Vagina (tissue), 2 donors: Measurements from ENCODE around the gene N4BP2L2. TPM values are rescaled to one million over a fixed set of nuclear protein-coding genes. Genes with fewer than 3 reads are reported as not detected.

ENCODE experiments used
- DNase-seq, 2 donors: peaks; one replicate each; pipeline ENCODE4 v3.0.0-alpha.2; 2017; ENCODE audit errors: extremely low spot score in 2 of 2
- H3K27ac ChIP-seq: fragments of 200-600 bp; sonication (generic); one replicate; pipeline ENCODE4 v1.5.1; 2019
- H3K27me3 ChIP-seq: fragments of 200-600 bp; sonication (generic); one replicate; pipeline ENCODE4 v1.5.1; 2019
- H3K36me3 ChIP-seq, 2 donors: fragments of 200-600 bp; sonication (generic); one replicate each; pipeline ENCODE4 v1.5.1; 2017 to 2019
- H3K4me1 ChIP-seq: fragments of 200-600 bp; sonication (generic); one replicate; pipeline ENCODE4 v1.5.1; 2019
- H3K4me3 ChIP-seq, 2 donors: fragments of 200-600 bp; sonication (generic); 1 replicate in 1 of 2; 2 replicates in 1 of 2; pipeline ENCODE4 v1.5.1; 2016 to 2019
- H3K9me3 ChIP-seq: fragments of 200-600 bp; sonication (generic); one replicate; pipeline ENCODE4 v1.5.1; 2019
- CTCF ChIP-seq, 3 experiments: fragments of 450-650 bp in 2 of 3; fragments of 200-600 bp in 1 of 3; sonication (generic) in 1 of 3; IDR thresholded peaks; one replicate each; pipeline ENCODE4 v1.5.1; 2017 to 2019; ENCODE audit warnings: antibody characterized with exemption in 3 of 3, mild to moderate bottlenecking in 2 of 3, moderate library complexity in 2 of 3
- POLR2A ChIP-seq, 2 donors: fragments of 450-650 bp; IDR thresholded peaks; one replicate each; pipeline ENCODE4 v1.6.1; 2017; ENCODE audit warnings: antibody characterized with exemption in 2 of 2, mild to moderate bottlenecking in 2 of 2, moderate library complexity in 2 of 2
- POLR2AphosphoS5 ChIP-seq, 2 donors: sonication (generic); formaldehyde crosslinking; IDR thresholded peaks; one replicate each; pipeline ENCODE4 v1.9.0; 2017; ENCODE audit warnings: antibody characterized with exemption in 2 of 2, mild to moderate bottlenecking in 2 of 2, low read depth in 1 of 2; ENCODE audit not compliant: insufficient read depth in 1 of 2
- intact Hi-C: fragments of 100-400 bp; cut with DNase I; formaldehyde crosslinking; loops from one replicate; pipeline ENCODE4 v1.15.1; 2023
- total RNA-seq: library from RNA; depleted of rRNA; stranded (reverse); fragments of >200 nt; gene quantifications from one replicate; pipeline ENCODE4 v1.2.3, GENCODE V29; 2016

The N4BP2L2 gene
- total RNA-seq, 1 donor from 2014 or later: 173 TPM

DNA sequence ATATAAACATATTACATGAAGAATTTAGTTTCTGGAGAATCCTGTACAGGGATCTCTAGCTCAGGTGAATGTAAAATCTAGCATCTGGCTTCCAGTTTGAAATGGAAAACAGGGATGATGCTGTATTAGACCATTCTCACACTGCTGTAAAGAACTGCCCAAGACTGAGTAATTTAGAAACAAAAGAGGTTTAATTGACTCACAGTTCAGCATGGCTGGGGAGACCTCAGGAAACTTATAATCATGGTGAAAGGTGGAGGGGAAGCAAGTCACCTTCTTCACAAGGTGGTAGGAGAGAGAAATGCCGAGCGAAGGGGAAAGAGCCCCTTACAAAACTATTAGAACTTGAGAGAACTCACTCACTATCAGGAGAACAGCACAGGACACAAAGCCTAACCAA is 17.0 kb upstream of the N4BP2L2 start:
- DNase-seq: no peak
- no peak for TF ChIP-seq CTCF (IDR thresholded peaks at IDR 0.05)
- no peak for TF ChIP-seq POLR2A (IDR thresholded peaks at IDR 0.05)
- TF ChIP-seq POLR2AphosphoS5 (IDR thresholded peaks at IDR 0.05; ENCODE audit: insufficient read depth in 1 of 2, low read depth in 1 of 2): no peak
- no peaks in the 10 kb centered on the region for H3K36me3 ChIP-seq

DNA sequence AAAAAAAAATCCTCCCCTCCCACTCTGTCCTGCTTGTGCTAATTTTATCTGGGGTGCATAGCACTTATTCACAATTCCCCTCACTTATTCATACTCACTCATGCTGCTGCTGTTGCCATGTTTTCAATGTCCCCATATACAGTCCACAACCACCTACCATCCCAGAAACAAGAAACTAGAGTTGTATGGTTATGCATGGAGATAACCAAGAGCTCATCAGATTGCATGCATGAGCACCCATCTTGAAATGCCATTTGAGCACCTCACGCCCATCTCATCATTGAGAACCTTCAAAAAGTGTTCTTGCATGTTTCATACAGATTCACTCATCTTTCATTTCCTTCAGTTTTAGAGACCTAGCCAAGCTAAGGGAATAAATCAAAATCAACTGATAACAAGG is 15.1 kb upstream of the N4BP2L2 start:
- H3K9me3 ChIP-seq: no peaks in the 10 kb centered on the region
- no peaks in the 10 kb centered on the region for H3K36me3 ChIP-seq
- no peak overlapping the region for H3K27ac ChIP-seq
- H3K4me3 ChIP-seq: no peak overlapping the region
- DNase-seq: no peak
- TF ChIP-seq POLR2A (IDR thresholded peaks at IDR 0.05) (no peak), CTCF (IDR thresholded peaks at IDR 0.05) (no peak), POLR2AphosphoS5 (IDR thresholded peaks at IDR 0.05; ENCODE audit: insufficient read depth in 1 of 2, low read depth in 1 of 2) (no peak)
- H3K27me3 ChIP-seq: no peaks in the 10 kb centered on the region
- H3K4me1 ChIP-seq: no peaks in the 10 kb centered on the region
- intact Hi-C loops: no loop called here

More for the DNA sequence above, 17.0 kb upstream of the N4BP2L2 start:
- no peak overlapping the region for H3K4me3 ChIP-seq
- H3K27ac ChIP-seq: no peak overlapping the region
- no peaks in the 10 kb centered on the region for H3K9me3 ChIP-seq
- H3K27me3 ChIP-seq: no peaks in the 10 kb centered on the region
- intact Hi-C loops: no loop called here
- H3K4me1 ChIP-seq: no peaks in the 10 kb centered on the region

DNA sequence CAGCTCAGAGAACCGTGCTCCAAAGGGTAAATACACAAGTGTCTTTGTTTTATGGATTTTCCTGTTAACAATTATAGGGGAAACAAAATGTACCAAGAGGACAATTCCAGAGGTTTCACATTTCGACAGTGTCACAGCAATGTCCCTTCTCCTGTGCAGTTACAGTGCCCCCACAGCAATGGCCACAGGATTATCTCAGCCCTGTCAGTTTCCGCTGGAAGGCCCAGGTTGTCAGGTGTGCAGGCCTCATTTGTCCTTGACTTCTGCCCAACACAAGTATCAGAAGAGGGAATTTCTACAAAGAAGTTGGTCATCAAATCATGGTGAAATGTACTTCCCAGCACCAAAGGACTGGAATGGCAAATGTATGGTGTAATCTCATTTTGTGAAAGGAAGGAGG is 11.2 kb upstream of the N4BP2L2 start:
- Histone ChIP-seq H3K9me3 (no peaks in the 10 kb centered on the region), H3K36me3 (no peaks in the 10 kb centered on the region), H3K4me3 (no peak overlapping the region), H3K27me3 (no peaks in the 10 kb centered on the region), H3K4me1 (no peaks in the 10 kb centered on the region), H3K27ac (no peak overlapping the region)
- no peak for DNase-seq
- no peak for TF ChIP-seq CTCF (IDR thresholded peaks at IDR 0.05)
- intact Hi-C loops: no loop called here

GRCh38 chr13:32548837-32549236 is 10.2 kb upstream of the N4BP2L2 start:
- Histone ChIP-seq H3K4me1 (no peaks in the 10 kb centered on the region), H3K27me3 (no peaks in the 10 kb centered on the region), H3K27ac (no peak overlapping the region), H3K4me3 (no peak overlapping the region), H3K36me3 (no peaks in the 10 kb centered on the region), H3K9me3 (no peaks in the 10 kb centered on the region)
- DNase-seq: no peak
- intact Hi-C loops: no loop called here
- TF ChIP-seq POLR2AphosphoS5 (IDR thresholded peaks at IDR 0.05; ENCODE audit: insufficient read depth in 1 of 2, low read depth in 1 of 2) (no peak), CTCF (IDR thresholded peaks at IDR 0.05) (no peak), POLR2A (IDR thresholded peaks at IDR 0.05) (no peak)

GRCh38 chr13:32545083-32545482 is 6.5 kb upstream of the N4BP2L2 start:
- TF ChIP-seq POLR2AphosphoS5 (IDR thresholded peaks at IDR 0.05; ENCODE audit: insufficient read depth in 1 of 2, low read depth in 1 of 2): no peak
- TF ChIP-seq CTCF (IDR thresholded peaks at IDR 0.05): no peak
- TF ChIP-seq POLR2A (IDR thresholded peaks at IDR 0.05): no peak
- Histone ChIP-seq H3K9me3 (no peaks in the 10 kb centered on the region), H3K27me3 (no peaks in the 10 kb centered on the region), H3K36me3 (no peaks in the 10 kb centered on the region), H3K4me3 (no peak overlapping the region), H3K4me1 (no peaks in the 10 kb centered on the region), H3K27ac (no peak overlapping the region)
- intact Hi-C loops: no loop called here
- DNase-seq: no peak
